MM.1S (cell line): ENCODE results near the gene ADAMTS15.

Source experiments
- EZH2 ChIP-seq: fragments of 300-600 bp; sonication (generic); optimal IDR thresholded peaks from 2 replicates; pipeline ENCODE3; 2017; ENCODE audit warnings: low read depth, mild to moderate bottlenecking, antibody characterized with exemption, low read length, mixed read lengths
- TF ChIP-seq, protein P1 (sequence below): fragments of 300-600 bp; sonication (generic); IDR thresholded peaks from 2 replicates; pipeline ENCODE4 v1.5.1; 2016; ENCODE audit warnings: antibody characterized with exemption, low read length, mixed read lengths

DNA sequence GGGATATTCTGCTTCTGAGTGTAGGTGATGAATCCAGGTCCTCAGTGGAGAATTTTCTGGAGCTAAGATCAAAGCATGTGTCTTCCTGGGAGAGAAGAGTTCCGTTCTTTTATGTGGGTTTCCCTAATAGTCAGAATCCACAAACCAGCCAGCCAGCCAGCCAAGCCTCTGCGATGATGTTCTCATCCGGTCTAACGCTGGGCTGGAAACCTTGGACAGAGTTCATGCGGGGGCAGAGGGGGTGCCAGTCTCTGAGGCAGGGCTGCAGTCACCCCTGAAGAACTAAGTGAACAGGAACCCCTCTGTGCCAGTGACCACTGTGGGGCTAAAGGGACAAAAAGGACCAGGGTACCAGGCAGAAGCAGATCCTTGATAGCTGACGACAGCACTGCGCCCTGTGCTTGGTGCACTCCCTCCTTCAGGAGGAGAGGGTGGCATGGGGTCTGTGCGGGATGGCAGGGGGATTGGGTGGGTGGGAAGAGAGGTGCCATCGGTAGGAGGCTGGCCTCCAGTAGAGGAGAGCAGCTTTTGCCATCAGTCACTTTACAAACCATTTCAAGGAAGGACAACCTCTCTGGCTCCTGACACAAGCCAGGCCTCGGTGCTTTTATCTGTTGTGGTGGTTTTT, 27.1 kb downstream of the ADAMTS15 start:
- TF ChIP-seq, protein P1, sequence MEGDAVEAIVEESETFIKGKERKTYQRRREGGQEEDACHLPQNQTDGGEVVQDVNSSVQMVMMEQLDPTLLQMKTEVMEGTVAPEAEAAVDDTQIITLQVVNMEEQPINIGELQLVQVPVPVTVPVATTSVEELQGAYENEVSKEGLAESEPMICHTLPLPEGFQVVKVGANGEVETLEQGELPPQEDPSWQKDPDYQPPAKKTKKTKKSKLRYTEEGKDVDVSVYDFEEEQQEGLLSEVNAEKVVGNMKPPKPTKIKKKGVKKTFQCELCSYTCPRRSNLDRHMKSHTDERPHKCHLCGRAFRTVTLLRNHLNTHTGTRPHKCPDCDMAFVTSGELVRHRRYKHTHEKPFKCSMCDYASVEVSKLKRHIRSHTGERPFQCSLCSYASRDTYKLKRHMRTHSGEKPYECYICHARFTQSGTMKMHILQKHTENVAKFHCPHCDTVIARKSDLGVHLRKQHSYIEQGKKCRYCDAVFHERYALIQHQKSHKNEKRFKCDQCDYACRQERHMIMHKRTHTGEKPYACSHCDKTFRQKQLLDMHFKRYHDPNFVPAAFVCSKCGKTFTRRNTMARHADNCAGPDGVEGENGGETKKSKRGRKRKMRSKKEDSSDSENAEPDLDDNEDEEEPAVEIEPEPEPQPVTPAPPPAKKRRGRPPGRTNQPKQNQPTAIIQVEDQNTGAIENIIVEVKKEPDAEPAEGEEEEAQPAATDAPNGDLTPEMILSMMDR = no peak
- no peak for TF ChIP-seq EZH2
